Transverse colon (tissue), 4 donors: ENCODE data around the gene UQCC3. TPM values are rescaled to one million over a fixed set of nuclear protein-coding genes. Genes with fewer than 3 reads are reported as not detected.

ENCODE experiments used
- DNase-seq: peaks from one replicate; pipeline ENCODE4 v3.0.0-alpha.2; 2019
- H3K27ac ChIP-seq, 4 donors: fragments of 200-600 bp; sonication (generic); 2 replicates each; pipeline ENCODE4 v1.5.1; 2016 to 2018; ENCODE audit warnings: inconsistent platforms in 4 of 4
- H3K27me3 ChIP-seq: fragments of 200-600 bp; sonication (generic); 2 replicates; pipeline ENCODE4 v1.5.1; 2017; ENCODE audit warnings: inconsistent platforms
- H3K36me3 ChIP-seq, 4 donors: fragments of 200-600 bp; sonication (generic); 2 replicates each; pipeline ENCODE4 v1.5.1; 2017 to 2019; ENCODE audit warnings: inconsistent platforms in 4 of 4
- H3K4me1 ChIP-seq, 4 donors: fragments of 200-600 bp; sonication (generic); 2 replicates each; pipeline ENCODE4 v1.5.1; 2017 to 2020; ENCODE audit warnings: inconsistent platforms in 4 of 4
- H3K4me3 ChIP-seq, 4 donors: fragments of 200-600 bp; sonication (generic); 1 replicate in 1 of 4; 2 replicates in 3 of 4; pipeline versions ENCODE4 v1.5.1 to v1.6.1; 2017 to 2019; ENCODE audit warnings: inconsistent platforms in 4 of 4
- H3K9me3 ChIP-seq, 2 donors: fragments of 200-600 bp; sonication (generic); 2 replicates each; pipeline ENCODE4 v1.5.1; 2017 to 2019; ENCODE audit warnings: inconsistent platforms in 2 of 2
- CTCF ChIP-seq, 5 experiments: fragments of 200-600 bp in 3 of 5; fragments of 450-650 bp in 2 of 5; sonication (generic) in 3 of 5; IDR thresholded peaks; 1 replicate in 2 of 5; 2 replicates in 3 of 5; pipeline ENCODE4 v1.5.1; 2016 to 2017; ENCODE audit warnings: antibody characterized with exemption in 5 of 5, inconsistent platforms in 3 of 5, mild to moderate bottlenecking in 2 of 5, moderate library complexity in 1 of 5
- EP300 ChIP-seq: sonication (generic); formaldehyde crosslinking; IDR thresholded peaks from one replicate; pipeline ENCODE4 v1.6.1; 2017; ENCODE audit warnings: antibody characterized with exemption, low read depth
- POLR2A ChIP-seq: fragments of 450-650 bp; IDR thresholded peaks from one replicate; pipeline ENCODE4 v1.6.1; 2016; ENCODE audit warnings: antibody characterized with exemption, mild to moderate bottlenecking, moderate library complexity
- POLR2AphosphoS5 ChIP-seq, 3 donors: sonication (generic); formaldehyde crosslinking; IDR thresholded peaks; one replicate each; pipeline ENCODE4 v1.6.1; 2016; ENCODE audit warnings: antibody characterized with exemption in 3 of 3
- WGBS, 2 donors: methylation state at CpG; one replicate each; pipeline ENCODE4 v1.1.5; 2018; ENCODE audit warnings: low coverage in 1 of 2; 5-methylcytosine and 5-hydroxymethylcytosine counted together
- in situ Hi-C, 4 donors: fragments of 200-750 bp; cut with MboI; loops; one replicate each; pipeline versions ENCODE4 v1.15.0 to v1.15.1; 2017; ENCODE audit warnings: low sequenced_read_pairs in 3 of 4, low pct_ligation_motif_present in 1 of 4, low pct_unique_long_range_greater_than_20kb in 1 of 4
- intact Hi-C: fragments of 100-400 bp; cut with DNase I; formaldehyde crosslinking; loops from one replicate; pipeline ENCODE4 v1.15.1; 2023; ENCODE audit warnings: low total_unique reads
- small RNA-seq, 4 donors: library from RNA; depleted of rRNA; stranded (forward); fragments of <200 nt; gene quantifications; one replicate each; pipeline ENCODE3, GENCODE V24; 2016
- total RNA-seq, 4 donors: library from RNA; depleted of rRNA; stranded (reverse); fragments of >200 nt; gene quantifications; one replicate each; pipeline ENCODE4 v1.1.0, GENCODE V29; 2016

UQCC3 gene
- total RNA-seq, 4 donors from 2014 or later = 6.4 to 26.2 (median 15.3) TPM

GRCh38 chr11:62716816-62717215 lies 45.3 kb downstream of the UQCC3 start:
- H3K27ac ChIP-seq = no peak overlapping the region
- intact Hi-C loops (no loop called here), in situ Hi-C loops (no loop called here)
- H3K4me1 ChIP-seq = peaks cover 0 to 23% (median 5%) of the 10 kb centered on the region in 4 donors
- H3K27me3 ChIP-seq = no peaks in the 10 kb centered on the region
- WGBS, 2 donors = 90 to 91% methylated on average over 5 to 11 of the region's 11 CpGs
- H3K4me3 ChIP-seq = no peak overlapping the region
- no peaks in the 10 kb centered on the region for H3K9me3 ChIP-seq
- DNase-seq = no peak
- TF ChIP-seq EP300 = no peak
- TF ChIP-seq POLR2AphosphoS5 (IDR thresholded peaks at IDR 0.05) = no peak
- no peak for TF ChIP-seq CTCF (IDR thresholded peaks at IDR 0.05)
- TF ChIP-seq POLR2A = no peak
- H3K36me3 ChIP-seq = peaks cover 2 to 80% (median 37%) of the 10 kb centered on the region in 4 donors

- peaks cover 6 to 19% (median 8%) of the 10 kb centered on the region in 4 donors for H3K4me1 ChIP-seq
- no peak overlapping the region for H3K4me3 ChIP-seq
- no peaks in the 10 kb centered on the region for H3K27me3 ChIP-seq
- peaks cover 2 to 85% (median 46%) of the 10 kb centered on the region in 4 donors for H3K36me3 ChIP-seq
- no peak for DNase-seq
- no peak for TF ChIP-seq POLR2A
- intact Hi-C loops = no loop called here
- WGBS, 2 donors = 69 to 88% methylated on average over 1 to 2 of the region's 2 CpGs
- in situ Hi-C loops = no loop called here
- H3K27ac ChIP-seq = no peak overlapping the region
- no peaks in the 10 kb centered on the region for H3K9me3 ChIP-seq
These were observed 48.0 kb downstream of the UQCC3 start for GRCh38 chr11:62719302-62719978.

GRCh38 chr11:62721994-62722393 lies 50.5 kb downstream of the UQCC3 start:
- in situ Hi-C loops = no loop called here
- intact Hi-C loops = no loop called here
- WGBS, 2 donors = 79 to 83% methylated on average over 5 to 7 of the region's 7 CpGs
- Histone ChIP-seq H3K4me3 (no peak overlapping the region), H3K27me3 (no peaks in the 10 kb centered on the region), H3K27ac (no peak overlapping the region), H3K4me1 (peaks cover 10 to 32% (median 17%) of the 10 kb centered on the region in 4 donors), H3K36me3 (peaks cover 2 to 66% (median 36%) of the 10 kb centered on the region in 4 donors), H3K9me3 (no peaks in the 10 kb centered on the region)
- TF ChIP-seq CTCF (IDR thresholded peaks at IDR 0.05) (no peak), EP300 (no peak), POLR2A (no peak), POLR2AphosphoS5 (IDR thresholded peaks at IDR 0.05) (no peak)
- no peak for DNase-seq

Small RNA genes within 50 kb of the gene (small RNA-seq; reads per million reads assigned to genes)
- 0 reads per million in 4 donors for gene SNORA57

Other genes with a start within 250 kb of the UQCC3 start
- 1,000 to 10,000 TPM in 1 of 4 donors, 100 to 1,000 TPM in 3; 561 to 1,032 (median 742) TPM for gene AHNAK, start 124.9 kb upstream of the UQCC3 start, total RNA-seq
- gene EEF1G, start 97.8 kb upstream of the UQCC3 start, total RNA-seq = 1,000 to 10,000 TPM in 3 of 4 donors, 100 to 1,000 TPM in 1; 337 to 1,276 (median 1,207) TPM
- 10 to 100 TPM in 2 of 4 donors, 1 to 10 TPM in 2; 6.0 to 12.4 (median 9.8) TPM for gene TUT1, start 80.2 kb upstream of the UQCC3 start, total RNA-seq
- gene MTA2, start 69.8 kb upstream of the UQCC3 start, total RNA-seq = 10 to 100 TPM; 42.0 to 80.1 (median 62.1) TPM
- gene EML3, start 58.9 kb upstream of the UQCC3 start, total RNA-seq = 10 to 100 TPM; 35.0 to 61.1 (median 44.9) TPM
- gene ROM1, start 58.4 kb upstream of the UQCC3 start, total RNA-seq = 1 to 10 TPM in 2 of 4 donors, not detected in 2; 5.3 to 5.6 TPM
- 10 to 100 TPM; 28.0 to 47.4 (median 40.8) TPM for gene B3GAT3, start 49.7 kb upstream of the UQCC3 start, total RNA-seq
- gene GANAB, start 25.1 kb upstream of the UQCC3 start, total RNA-seq = 100 to 1,000 TPM in 3 of 4 donors, 10 to 100 TPM in 1; 60.2 to 129 (median 120) TPM
- gene INTS5, start 18.4 kb upstream of the UQCC3 start, total RNA-seq = 10 to 100 TPM; 10.3 to 37.0 (median 18.4) TPM
- gene C11orf98, start 6.5 kb upstream of the UQCC3 start, total RNA-seq = 10 to 100 TPM; 12.5 to 53.7 (median 37.7) TPM
- 10 to 100 TPM in 1 of 4 donors, 1 to 10 TPM in 1, not detected in 2; 6.0 to 17.0 TPM for gene CSKMT, start 6.4 kb upstream of the UQCC3 start, total RNA-seq
- 10 to 100 TPM in 2 of 4 donors, 1 to 10 TPM in 2; 7.5 to 16.1 (median 10.1) TPM for gene LBHD1, start 594 bp downstream of the UQCC3 start, total RNA-seq
- 100 to 1,000 TPM; 129 to 219 (median 142) TPM for gene UBXN1, start 7.4 kb downstream of the UQCC3 start, total RNA-seq
- gene LRRN4CL, start 17.9 kb downstream of the UQCC3 start, total RNA-seq = 10 to 100 TPM in 1 of 4 donors, 1 to 10 TPM in 3; 8.2 to 24.7 (median 9.0) TPM
- gene BSCL2, start 35.8 kb downstream of the UQCC3 start, total RNA-seq = 100 to 1,000 TPM in 1 of 4 donors, 10 to 100 TPM in 3; 61.7 to 155 (median 75.7) TPM
- gene GNG3, start 36.0 kb downstream of the UQCC3 start, total RNA-seq = under 1 TPM in 1 of 4 donors, not detected in 3; 0.64 TPM
- 100 to 1,000 TPM in 1 of 4 donors, 10 to 100 TPM in 3; 21.8 to 116 (median 59.6) TPM for gene HNRNPUL2, start 55.8 kb downstream of the UQCC3 start, total RNA-seq
- 10 to 100 TPM in 3 of 4 donors, 1 to 10 TPM in 1; 6.7 to 27.0 (median 17.0) TPM for gene TTC9C, start 56.8 kb downstream of the UQCC3 start, total RNA-seq
- gene ZBTB3, start 82.5 kb downstream of the UQCC3 start, total RNA-seq = 10 to 100 TPM in 3 of 4 donors, 1 to 10 TPM in 1; 8.4 to 20.9 (median 14.0) TPM
- 10 to 100 TPM in 2 of 4 donors, 1 to 10 TPM in 2; 1.2 to 28.5 (median 14.1) TPM for gene POLR2G, start 89.9 kb downstream of the UQCC3 start, total RNA-seq
- gene TAF6L, start 99.7 kb downstream of the UQCC3 start, total RNA-seq = 100 to 1,000 TPM in 1 of 4 donors, 10 to 100 TPM in 3; 18.9 to 234 (median 22.8) TPM
- 100 to 1,000 TPM in 2 of 4 donors, 10 to 100 TPM in 2; 65.9 to 112 (median 89.8) TPM for gene TMEM179B, start 115.7 kb downstream of the UQCC3 start, total RNA-seq
- gene TMEM223, start 120.3 kb downstream of the UQCC3 start, total RNA-seq = 10 to 100 TPM; 10.1 to 42.1 (median 29.6) TPM
- gene NXF1, start 133.8 kb downstream of the UQCC3 start, total RNA-seq = 100 to 1,000 TPM in 1 of 4 donors, 10 to 100 TPM in 3; 38.2 to 134 (median 60.0) TPM
- gene STX5, start 160.4 kb downstream of the UQCC3 start, total RNA-seq = 10 to 100 TPM; 15.3 to 62.5 (median 30.2) TPM
- not detected for gene TEX54, start 161.2 kb downstream of the UQCC3 start, total RNA-seq
- 10 to 100 TPM; 25.3 to 37.8 (median 27.6) TPM for gene WDR74, start 167.9 kb downstream of the UQCC3 start, total RNA-seq
- 100 to 1,000 TPM in 3 of 4 donors, 10 to 100 TPM in 1; 32.4 to 163 (median 129) TPM for gene SLC3A2, start 209.2 kb downstream of the UQCC3 start, total RNA-seq
- under 1 TPM in 2 of 4 donors, not detected in 2; 0.32 to 0.41 TPM for gene CHRM1, start 249.7 kb downstream of the UQCC3 start, total RNA-seq